H1 (cell line): ENCODE results near the gene UCHL1.

ENCODE experiments used
- CBX5 ChIP-seq: fragments of 300-800, 300-1000 bp; sonication (generic); IDR thresholded peaks from 2 replicates; pipeline ENCODE4 v1.7.1; 2016; ENCODE audit warnings: antibody characterized with exemption, low read length, low read depth
- EGR1 ChIP-seq: IDR thresholded peaks from 2 replicates; pipeline ENCODE4 v1.6.1; 2011; ENCODE audit warnings: low read depth, low read length, borderline replicate concordance
- POLR2A ChIP-seq, 2 experiments: IDR thresholded peaks; 1 replicate in 1 of 2; 2 replicates in 1 of 2; pipeline ENCODE4 v1.6.1; 2011; ENCODE audit warnings: low read depth in 2 of 2, low read length in 2 of 2, mild to moderate bottlenecking in 2 of 2; ENCODE audit errors: control extremely low read depth in 1 of 2
- POLR2AphosphoS5 ChIP-seq: IDR thresholded peaks from 2 replicates; pipeline ENCODE4 v1.6.1; 2011; ENCODE audit warnings: low read depth, low read length
- RAD21 ChIP-seq, 2 experiments: IDR thresholded peaks in 1 of 2; conservative IDR thresholded peaks in 1 of 2; 2 replicates each; pipeline ENCODE4 v1.6.1; 2011; ENCODE audit warnings: low read depth in 2 of 2, low read length in 2 of 2, improper control_type of control experiment in 1 of 2, inconsistent platforms in 1 of 2, mild to moderate bottlenecking in 1 of 2, moderate library complexity in 1 of 2
- RBBP5 ChIP-seq: IDR thresholded peaks from 2 replicates; pipeline ENCODE4 v1.7.1; 2012; ENCODE audit warnings: low read depth, mild to moderate bottlenecking, inconsistent platforms, low read length, moderate library complexity, borderline replicate concordance
- SP4 ChIP-seq: IDR thresholded peaks from 2 replicates; pipeline ENCODE4 v1.6.1; 2012; ENCODE audit warnings: low read length, inconsistent platforms
- SRF ChIP-seq: IDR thresholded peaks from 2 replicates; pipeline ENCODE4 v1.6.1; 2011; ENCODE audit warnings: mild to moderate bottlenecking, low read depth, low read length, moderate library complexity
- ZNF274 ChIP-seq: IDR thresholded peaks from 2 replicates; pipeline ENCODE4 v1.7.0; 2012; ENCODE audit warnings: low read length, borderline replicate concordance; ENCODE audit errors: extremely low read depth
- TF ChIP-seq, protein P1 (sequence below), 3 experiments: IDR thresholded peaks; 1 replicate in 2 of 3; 2 replicates in 1 of 3; pipeline versions ENCODE4 v1.5.1 to v1.6.1; 2011; ENCODE audit warnings: low read length in 3 of 3, mild to moderate bottlenecking in 3 of 3, inconsistent platforms in 2 of 3, low read depth in 1 of 3, moderate library complexity in 1 of 3; ENCODE audit not compliant: insufficient read depth in 1 of 3; ENCODE audit errors: control extremely low read depth in 1 of 3
- TF ChIP-seq, protein P2 (sequence below): IDR thresholded peaks from 2 replicates; pipeline ENCODE4 v1.6.1; 2012; ENCODE audit warnings: low read length, inconsistent platforms

DNA sequence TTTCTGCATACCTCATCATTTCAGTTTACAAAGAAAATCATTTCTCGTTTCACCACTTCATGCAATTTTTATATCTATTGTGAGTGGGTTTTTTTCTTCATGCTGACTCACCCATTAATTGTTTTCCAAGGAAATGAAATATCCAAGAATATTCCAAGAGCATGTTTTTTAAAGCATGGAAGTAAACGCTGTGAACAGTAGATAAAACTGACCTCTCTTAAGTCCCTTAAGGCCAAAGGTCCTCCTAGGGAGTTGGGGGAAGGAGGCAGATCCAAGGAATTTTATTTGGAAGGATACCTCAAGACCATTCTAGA, 39.8 kb upstream of the UCHL1 start:
- TF ChIP-seq, protein P1, sequence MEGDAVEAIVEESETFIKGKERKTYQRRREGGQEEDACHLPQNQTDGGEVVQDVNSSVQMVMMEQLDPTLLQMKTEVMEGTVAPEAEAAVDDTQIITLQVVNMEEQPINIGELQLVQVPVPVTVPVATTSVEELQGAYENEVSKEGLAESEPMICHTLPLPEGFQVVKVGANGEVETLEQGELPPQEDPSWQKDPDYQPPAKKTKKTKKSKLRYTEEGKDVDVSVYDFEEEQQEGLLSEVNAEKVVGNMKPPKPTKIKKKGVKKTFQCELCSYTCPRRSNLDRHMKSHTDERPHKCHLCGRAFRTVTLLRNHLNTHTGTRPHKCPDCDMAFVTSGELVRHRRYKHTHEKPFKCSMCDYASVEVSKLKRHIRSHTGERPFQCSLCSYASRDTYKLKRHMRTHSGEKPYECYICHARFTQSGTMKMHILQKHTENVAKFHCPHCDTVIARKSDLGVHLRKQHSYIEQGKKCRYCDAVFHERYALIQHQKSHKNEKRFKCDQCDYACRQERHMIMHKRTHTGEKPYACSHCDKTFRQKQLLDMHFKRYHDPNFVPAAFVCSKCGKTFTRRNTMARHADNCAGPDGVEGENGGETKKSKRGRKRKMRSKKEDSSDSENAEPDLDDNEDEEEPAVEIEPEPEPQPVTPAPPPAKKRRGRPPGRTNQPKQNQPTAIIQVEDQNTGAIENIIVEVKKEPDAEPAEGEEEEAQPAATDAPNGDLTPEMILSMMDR (IDR thresholded peaks at IDR 0.05; ENCODE audit: control extremely low read depth in 1 of 3, insufficient read depth in 1 of 3, low read depth in 1 of 3, low read length in 3 of 3), result no peak
- no peak for TF ChIP-seq CBX5
- TF ChIP-seq EGR1, result no peak
- no peak for TF ChIP-seq RAD21 (IDR thresholded peaks at IDR 0.05 in 1 of 2, conservative IDR thresholded peaks at IDR 0.05 in 1 of 2; ENCODE audit: low read depth in 2 of 2, low read length in 2 of 2)
- TF ChIP-seq RBBP5, result no peak
- TF ChIP-seq POLR2A (IDR thresholded peaks at IDR 0.05; ENCODE audit: control extremely low read depth in 1 of 2, low read depth in 2 of 2, low read length in 2 of 2), result no peak
- TF ChIP-seq SP4, result no peak
- no peak for TF ChIP-seq SRF
- TF ChIP-seq, protein P2, sequence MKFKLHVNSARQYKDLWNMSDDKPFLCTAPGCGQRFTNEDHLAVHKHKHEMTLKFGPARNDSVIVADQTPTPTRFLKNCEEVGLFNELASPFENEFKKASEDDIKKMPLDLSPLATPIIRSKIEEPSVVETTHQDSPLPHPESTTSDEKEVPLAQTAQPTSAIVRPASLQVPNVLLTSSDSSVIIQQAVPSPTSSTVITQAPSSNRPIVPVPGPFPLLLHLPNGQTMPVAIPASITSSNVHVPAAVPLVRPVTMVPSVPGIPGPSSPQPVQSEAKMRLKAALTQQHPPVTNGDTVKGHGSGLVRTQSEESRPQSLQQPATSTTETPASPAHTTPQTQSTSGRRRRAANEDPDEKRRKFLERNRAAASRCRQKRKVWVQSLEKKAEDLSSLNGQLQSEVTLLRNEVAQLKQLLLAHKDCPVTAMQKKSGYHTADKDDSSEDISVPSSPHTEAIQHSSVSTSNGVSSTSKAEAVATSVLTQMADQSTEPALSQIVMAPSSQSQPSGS, result no peak
- TF ChIP-seq POLR2AphosphoS5, result no peak
- no peak for TF ChIP-seq ZNF274
